A673 (cell line): Measurements from ENCODE around the gene PDE4B.

ENCODE experiments used
- EZH2 ChIP-seq: fragments of 200-600 bp; sonication (generic); IDR thresholded peaks from 2 replicates; pipeline ENCODE4 v1.6.1; 2017; ENCODE audit warnings: borderline replicate concordance, low read depth, mild to moderate bottlenecking, mixed read lengths, antibody characterized with exemption, low read length; ENCODE audit not compliant: poor library complexity, severe bottlenecking
- TF ChIP-seq, protein P1 (sequence below): fragments of 300-800, 200-600 bp; sonication (generic); conservative IDR thresholded peaks from 2 replicates; pipeline ENCODE4 v1.5.1; 2017; ENCODE audit warnings: low read depth, mild to moderate bottlenecking, antibody characterized with exemption, low read length, moderate library complexity, mixed read lengths

DNA sequence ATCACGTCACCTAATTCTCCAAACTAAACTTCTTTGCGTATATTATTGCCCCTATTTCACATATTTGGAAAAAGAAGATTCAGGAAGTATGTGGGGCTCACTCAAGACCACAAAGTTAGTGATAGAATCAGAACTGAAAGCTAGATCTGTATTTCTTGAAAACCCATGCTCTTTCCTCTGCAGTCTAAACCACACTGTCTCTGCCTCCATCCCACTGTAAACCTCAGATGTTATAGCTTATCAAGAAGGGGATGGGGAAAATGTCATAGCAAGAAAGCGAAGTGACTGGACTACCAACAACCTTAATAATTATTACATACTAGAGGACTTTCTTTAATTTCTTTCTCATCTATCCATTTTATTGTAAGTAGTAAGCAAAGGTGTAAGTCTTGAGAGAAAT lies 483.5 kb downstream of the PDE4B start:
- TF ChIP-seq EZH2: no peak
- TF ChIP-seq, protein P1, sequence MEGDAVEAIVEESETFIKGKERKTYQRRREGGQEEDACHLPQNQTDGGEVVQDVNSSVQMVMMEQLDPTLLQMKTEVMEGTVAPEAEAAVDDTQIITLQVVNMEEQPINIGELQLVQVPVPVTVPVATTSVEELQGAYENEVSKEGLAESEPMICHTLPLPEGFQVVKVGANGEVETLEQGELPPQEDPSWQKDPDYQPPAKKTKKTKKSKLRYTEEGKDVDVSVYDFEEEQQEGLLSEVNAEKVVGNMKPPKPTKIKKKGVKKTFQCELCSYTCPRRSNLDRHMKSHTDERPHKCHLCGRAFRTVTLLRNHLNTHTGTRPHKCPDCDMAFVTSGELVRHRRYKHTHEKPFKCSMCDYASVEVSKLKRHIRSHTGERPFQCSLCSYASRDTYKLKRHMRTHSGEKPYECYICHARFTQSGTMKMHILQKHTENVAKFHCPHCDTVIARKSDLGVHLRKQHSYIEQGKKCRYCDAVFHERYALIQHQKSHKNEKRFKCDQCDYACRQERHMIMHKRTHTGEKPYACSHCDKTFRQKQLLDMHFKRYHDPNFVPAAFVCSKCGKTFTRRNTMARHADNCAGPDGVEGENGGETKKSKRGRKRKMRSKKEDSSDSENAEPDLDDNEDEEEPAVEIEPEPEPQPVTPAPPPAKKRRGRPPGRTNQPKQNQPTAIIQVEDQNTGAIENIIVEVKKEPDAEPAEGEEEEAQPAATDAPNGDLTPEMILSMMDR: no peak
